Epithelial cell of proximal tubule (primary cell): ENCODE results near the gene PHACTR1. TPM values are rescaled to one million over a fixed set of nuclear protein-coding genes. Genes with fewer than 3 reads are reported as not detected.

ENCODE experiments used
- DNase-seq: peaks from one replicate; pipeline ENCODE4 v3.0.0-alpha.2; 2011; ENCODE audit warnings: low read depth
- H3K4me3 ChIP-seq: 2 replicates; pipeline ENCODE4 v1.5.1; 2011; ENCODE audit warnings: low read depth, mild to moderate bottlenecking, low read length
- CTCF ChIP-seq: conservative IDR thresholded peaks from 2 replicates; pipeline ENCODE4 v1.5.1; 2012; ENCODE audit warnings: low read depth, mild to moderate bottlenecking, low read length
- total RNA-seq: library from RNA; depleted of rRNA; stranded (reverse); fragments of >200 nt; gene quantifications from 2 replicates; pipeline ENCODE4 v1.2.3, GENCODE V29; 2015

Gene PHACTR1
- total RNA-seq, 1 donor from 2014 or later, result 0.98 TPM

GRCh38 chr6:13205106-13205505 is 488.5 kb downstream of the PHACTR1 start:
- H3K4me3 ChIP-seq, result no peak overlapping the region
- no peak for TF ChIP-seq CTCF
- DNase-seq, result no peak

- no peak for DNase-seq
- TF ChIP-seq CTCF, result no peak
- no peak overlapping the region for H3K4me3 ChIP-seq
Measured at GRCh38 chr6:13212096-13212495, 495.5 kb downstream of the PHACTR1 start.

- H3K4me3 ChIP-seq, result no peak overlapping the region
- DNase-seq, result no peak
- TF ChIP-seq CTCF, result no peak
Measured at GRCh38 chr6:13212538-13212937, 496.0 kb downstream of the PHACTR1 start.

GRCh38 chr6:13215390-13215789 is 498.8 kb downstream of the PHACTR1 start:
- no peak overlapping the region for H3K4me3 ChIP-seq
- no peak for DNase-seq
- no peak for TF ChIP-seq CTCF

- no peak overlapping the region for H3K4me3 ChIP-seq
- no peak for TF ChIP-seq CTCF
- no peak for DNase-seq
Measured at GRCh38 chr6:13216236-13217014, 499.9 kb downstream of the PHACTR1 start.

GRCh38 chr6:13217206-13217905 is 500.8 kb downstream of the PHACTR1 start:
- no peak overlapping the region for H3K4me3 ChIP-seq
- no peak for TF ChIP-seq CTCF
- DNase-seq, result no peak

GRCh38 chr6:13220266-13220665 is 503.7 kb downstream of the PHACTR1 start:
- TF ChIP-seq CTCF, result no peak
- no peak for DNase-seq
- H3K4me3 ChIP-seq, result no peak overlapping the region
